ENCODE measurements around the gene TRIP12.
"Not testable (repeated sequence)": the region's sequence is repeated elsewhere in the genome, so short reads cannot be mapped to it uniquely, and the experiment has no call there.

TRIP12 gene

GRCh38 chr2:229920011-229920641 lies 1.7 kb downstream of the TRIP12 start:
- peak; percentile 29 for DNase-seq (ENCODE audit: low read depth)

DNA sequence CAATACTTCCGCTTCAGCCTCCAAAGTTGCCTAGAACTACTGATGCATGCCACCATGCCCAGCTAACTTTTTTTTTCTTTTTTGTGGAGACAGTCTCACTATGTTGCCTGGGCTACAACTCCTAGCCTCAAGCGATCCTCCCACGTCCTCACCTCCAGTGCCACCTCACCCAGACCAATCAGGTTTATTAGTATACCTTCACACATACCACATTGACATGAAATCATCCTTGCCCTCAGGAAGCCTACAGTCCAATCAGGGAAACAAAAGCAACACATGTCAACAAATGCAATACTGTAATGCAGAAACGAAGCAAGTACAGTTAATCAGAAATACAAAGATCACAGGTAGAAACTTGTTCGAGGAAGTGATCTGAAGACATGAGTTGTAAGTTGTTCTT lies 4.0 kb downstream of the TRIP12 start:
- no peak for DNase-seq (ENCODE audit: low read depth)

GRCh38 chr2:229914171-229914570 lies 7.6 kb downstream of the TRIP12 start:
- no peak for DNase-seq (ENCODE audit: low read depth)

DNA sequence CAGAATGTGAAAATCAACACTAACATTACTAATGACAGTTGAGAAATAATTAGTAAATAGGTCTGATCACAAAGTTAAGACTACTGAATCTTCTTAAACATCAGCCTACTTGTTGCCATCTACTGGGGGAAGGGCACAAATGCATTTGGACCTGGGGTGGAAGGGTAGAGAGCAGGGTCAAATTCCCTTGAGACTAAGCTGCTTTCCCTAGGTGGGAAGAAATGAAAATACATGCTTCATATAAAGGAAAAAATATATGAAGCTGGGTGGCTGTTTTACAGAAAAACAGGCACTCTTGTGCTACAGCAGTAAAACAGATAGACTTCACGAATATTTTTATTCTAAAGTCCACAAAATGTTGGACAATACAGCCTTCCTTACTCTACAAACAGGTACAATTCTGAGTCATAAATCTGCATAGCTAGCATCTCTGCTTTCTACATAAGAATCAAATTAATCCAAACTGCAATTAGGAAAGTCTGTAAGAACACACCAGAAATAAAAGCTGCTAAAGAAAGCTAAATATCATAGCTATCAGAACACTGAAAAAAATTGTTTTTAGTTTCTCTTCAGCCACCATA lies 10.9 kb downstream of the TRIP12 start:
- peak; percentile 18 for DNase-seq (ENCODE audit: low read depth)

GRCh38 chr2:229910147-229910831 lies 11.5 kb downstream of the TRIP12 start:
- DNase-seq (ENCODE audit: low read depth): peak; percentile 24

DNA sequence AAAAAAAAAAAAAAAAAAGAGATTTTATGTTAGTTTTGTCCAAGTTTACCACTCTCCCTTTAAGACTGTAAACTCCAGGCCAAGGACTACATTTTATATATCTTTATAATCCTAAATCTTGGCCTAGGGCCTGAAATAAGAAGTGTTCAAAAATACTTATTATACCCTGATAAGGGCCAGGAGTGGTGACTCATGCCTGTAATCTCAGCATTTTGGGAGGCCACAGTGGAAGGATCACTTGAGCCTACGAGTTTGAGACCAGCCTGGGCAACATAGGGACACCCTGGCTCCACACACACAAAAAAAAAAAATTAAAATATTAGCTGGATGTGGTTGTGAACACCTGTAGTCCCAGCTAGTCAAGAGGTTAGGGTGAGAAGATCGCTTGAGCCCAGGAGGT lies 12.7 kb downstream of the TRIP12 start:
- peak; percentile 33 for DNase-seq (ENCODE audit: low read depth)

DNA sequence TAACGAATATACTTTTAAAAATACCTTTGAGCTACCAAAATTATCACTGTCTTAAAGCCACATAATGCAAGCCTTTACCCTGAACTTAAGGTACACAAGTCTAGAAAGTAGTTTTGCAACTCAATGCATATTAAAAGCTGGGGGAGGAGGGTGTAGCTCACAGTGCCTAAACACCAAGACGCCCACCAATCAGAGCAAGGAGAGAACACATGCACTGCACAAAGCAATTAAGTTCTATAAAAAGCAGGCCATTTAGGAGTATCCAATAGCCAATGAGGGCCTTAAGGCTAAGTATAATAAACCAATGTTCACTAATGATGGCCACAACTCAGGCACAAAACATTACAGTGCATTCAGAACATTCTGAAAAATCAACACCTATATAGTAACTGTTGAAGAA lies 16.2 kb downstream of the TRIP12 start:
- DNase-seq (ENCODE audit: low read depth): no peak

GRCh38 chr2:229903037-229903436 lies 18.8 kb downstream of the TRIP12 start:
- DNase-seq (ENCODE audit: low read depth): no peak

- peak; percentile 73 for DNase-seq (ENCODE audit: low read depth)
Measured at GRCh38 chr2:229901819-229902218, 20.0 kb downstream of the TRIP12 start.

DNA sequence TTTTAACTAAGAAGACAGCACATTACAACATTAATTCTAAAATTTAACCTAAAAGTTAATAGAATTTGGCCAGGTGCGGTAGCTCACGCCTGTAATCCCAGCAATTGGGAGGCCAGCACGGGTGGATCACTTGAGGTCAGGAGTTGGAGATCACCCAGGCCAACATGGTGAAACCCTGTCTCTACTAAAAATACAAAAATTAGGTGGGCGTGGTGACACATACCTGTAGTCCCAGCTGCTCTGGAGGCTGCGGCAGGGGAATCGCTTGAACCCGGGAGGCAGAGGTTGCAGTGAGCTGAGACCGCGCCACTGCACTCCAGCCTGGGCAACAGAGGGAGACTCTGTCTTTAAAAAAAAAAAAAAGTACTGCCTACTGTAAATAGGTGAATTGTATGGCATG lies 21.3 kb downstream of the TRIP12 start:
- not testable (repeated sequence) for DNase-seq (ENCODE audit: low read depth)

DNA sequence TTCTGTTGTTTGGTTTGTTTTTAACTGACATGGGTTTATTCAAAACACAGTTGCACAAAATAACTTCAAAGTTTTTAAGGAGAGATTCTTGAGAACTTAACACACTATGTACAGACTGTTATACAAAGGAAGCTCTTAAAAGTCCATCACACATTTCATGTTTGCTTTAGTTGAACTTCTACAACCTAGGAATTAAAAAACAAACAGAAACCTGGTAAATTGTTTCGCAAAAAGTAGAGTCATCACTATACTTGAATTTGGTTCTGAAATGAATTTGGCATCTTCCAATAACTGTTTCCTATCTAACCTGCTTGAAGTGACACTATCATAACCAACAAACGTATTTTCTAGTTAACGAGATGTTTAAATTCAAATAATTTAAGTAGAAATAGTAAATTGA lies 21.8 kb downstream of the TRIP12 start:
- DNase-seq (ENCODE audit: low read depth): no peak

DNA sequence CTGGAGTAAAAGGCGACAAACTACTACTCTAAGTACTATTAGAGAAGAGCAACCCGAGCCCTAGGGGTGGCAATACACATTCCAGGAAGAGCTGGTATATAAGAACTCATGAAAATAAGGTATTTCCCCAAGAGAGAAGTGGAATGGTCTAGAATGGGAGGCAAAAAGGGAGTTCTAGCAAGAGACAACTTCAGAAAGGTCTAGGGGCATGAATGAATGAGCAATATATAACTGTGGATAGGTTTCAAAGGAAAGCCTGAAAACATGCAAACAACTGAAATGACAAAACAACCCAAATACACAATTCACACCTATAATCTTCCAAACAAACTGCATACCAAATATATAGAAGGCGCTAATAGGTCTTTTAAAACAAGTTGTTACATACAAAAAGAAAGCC lies 22.2 kb downstream of the TRIP12 start:
- no peak for DNase-seq (ENCODE audit: low read depth)

DNA sequence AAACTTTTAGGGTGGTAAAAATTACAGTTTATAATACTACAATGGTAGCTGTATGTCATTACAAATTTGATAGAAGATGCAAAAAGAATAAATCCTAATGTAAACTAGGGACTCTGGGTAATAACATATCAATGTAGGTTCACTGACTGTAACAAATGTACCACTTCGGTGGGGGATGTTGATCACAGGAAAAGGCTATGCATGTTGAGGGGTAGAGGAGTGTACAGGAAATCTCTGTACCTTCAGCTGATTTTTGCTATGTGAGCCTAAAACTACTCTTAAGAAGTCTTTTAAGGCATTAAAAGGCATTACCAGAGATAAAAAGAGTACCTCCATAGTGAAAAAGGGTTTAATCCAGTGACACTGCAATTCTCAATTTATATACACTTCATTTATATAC lies 25.0 kb downstream of the TRIP12 start:
- no peak for DNase-seq (ENCODE audit: low read depth)

- no peak for DNase-seq (ENCODE audit: low read depth)
Measured at GRCh38 chr2:229889023-229889422, 32.8 kb downstream of the TRIP12 start.

- DNase-seq (ENCODE audit: low read depth): no peak
Measured at GRCh38 chr2:229888031-229888430, 33.8 kb downstream of the TRIP12 start.

DNA sequence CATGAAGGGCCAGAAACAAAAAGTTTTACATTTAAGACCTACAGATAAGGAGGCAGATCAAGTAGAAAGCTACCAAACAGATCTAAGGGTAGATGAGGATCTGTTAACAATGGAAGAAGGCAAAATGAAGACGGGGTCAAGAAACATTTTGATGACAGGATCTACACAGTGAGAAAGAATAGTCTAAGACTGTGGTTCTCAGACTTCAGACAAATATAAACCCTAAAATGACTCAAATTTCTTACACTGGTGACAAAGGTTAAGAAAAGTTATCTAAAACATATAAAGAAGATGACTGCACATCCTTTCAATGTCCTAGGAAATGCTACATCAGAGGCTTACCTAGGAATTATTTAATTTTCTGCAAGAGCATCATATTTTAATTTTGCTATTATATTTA lies 34.4 kb downstream of the TRIP12 start:
- DNase-seq (ENCODE audit: low read depth): no peak

DNA sequence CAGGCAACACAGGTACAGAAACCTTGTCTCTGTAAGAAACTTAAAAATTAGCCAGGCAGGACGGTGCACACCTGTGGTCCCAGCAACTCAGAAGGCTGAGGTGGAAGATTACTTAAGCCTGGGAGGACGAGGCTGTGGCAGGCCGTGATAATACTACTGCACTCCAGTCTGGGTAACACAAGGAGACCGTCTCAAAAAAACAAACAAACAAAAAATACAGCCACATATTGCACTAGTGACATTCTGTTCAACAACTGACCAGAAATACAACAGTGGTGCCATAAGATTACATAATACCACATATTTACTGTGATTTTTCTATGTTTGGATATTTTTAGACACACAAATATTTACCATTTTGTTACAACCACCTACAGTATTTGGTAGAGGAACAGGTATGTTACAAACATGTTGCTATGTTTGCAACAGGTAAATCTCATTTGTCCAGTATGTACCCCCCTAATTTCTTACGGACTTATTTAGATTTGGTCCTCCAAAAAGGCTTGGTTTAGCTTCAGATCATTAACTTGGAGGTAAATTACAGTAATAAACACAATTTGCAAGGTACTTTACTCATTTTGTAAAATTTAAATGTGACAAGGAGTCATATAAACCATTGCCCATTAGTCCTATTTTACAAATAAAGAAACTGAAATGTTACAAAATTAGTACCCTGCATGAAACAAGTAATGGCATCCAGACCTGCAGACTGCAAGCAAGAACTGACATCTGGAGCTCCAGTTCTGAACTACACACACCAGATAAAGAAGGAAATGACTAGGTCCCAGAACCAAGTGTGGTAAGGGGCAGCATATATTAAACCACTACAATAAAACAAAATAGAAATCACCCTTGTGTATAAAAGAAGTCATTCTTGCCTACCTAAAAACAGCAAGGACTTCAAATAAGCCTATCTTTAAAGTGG lies 36.8 kb downstream of the TRIP12 start:
- DNase-seq (ENCODE audit: low read depth): no peak

DNA sequence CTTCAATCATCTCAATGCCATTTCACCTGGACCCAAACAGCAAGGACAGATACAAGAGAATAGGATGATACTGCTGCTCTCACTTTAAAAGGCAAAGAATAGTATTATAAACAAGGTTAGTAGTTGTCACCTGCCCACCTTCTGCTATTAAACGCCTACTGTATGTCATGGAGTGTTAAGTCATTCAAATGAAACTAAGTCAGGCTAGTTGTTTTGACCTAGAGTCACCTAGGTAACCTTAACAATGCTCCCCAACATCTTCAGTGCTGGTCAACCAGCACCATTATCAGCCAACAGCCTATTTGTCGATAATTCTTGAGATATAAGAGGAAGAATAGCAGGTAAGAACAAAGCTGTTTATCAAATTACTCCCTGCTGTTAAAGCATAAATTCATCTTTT lies 39.2 kb downstream of the TRIP12 start:
- no peak for DNase-seq (ENCODE audit: low read depth)

GRCh38 chr2:229880892-229881586 lies 40.8 kb downstream of the TRIP12 start:
- DNase-seq (ENCODE audit: low read depth): no peak

- DNase-seq (ENCODE audit: low read depth): no peak
Measured at GRCh38 chr2:229879191-229879950, 42.4 kb downstream of the TRIP12 start.

DNA sequence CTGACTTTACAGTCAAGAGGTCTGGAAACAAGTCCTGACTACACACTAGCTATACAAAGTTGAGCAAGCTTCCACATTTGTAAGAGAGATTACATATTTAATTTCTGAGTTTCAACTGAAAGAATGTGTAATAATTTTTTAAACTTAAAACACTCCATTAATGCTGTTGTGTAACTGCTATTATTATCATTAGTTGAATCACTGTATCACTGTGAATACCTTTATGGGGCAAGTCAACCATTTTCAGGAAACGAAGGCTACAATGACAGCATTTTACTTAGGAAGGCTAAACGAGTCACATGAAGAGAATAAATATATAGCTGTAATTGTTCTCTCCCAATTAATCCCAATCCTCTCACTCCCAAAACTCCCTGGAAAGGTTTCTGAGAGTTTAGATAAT lies 46.3 kb downstream of the TRIP12 start:
- no peak for DNase-seq (ENCODE audit: low read depth)
